NCI-H1048 (cell line): ENCODE results near the gene VRK3.

ENCODE experiments used
- DNase-seq: peaks from one replicate; lab custom pipeline; 2025; lab: John Stamatoyannopoulos, UW

Gene VRK3

GRCh38 chr19:49929611-49930482 is 95.3 kb downstream of the VRK3 start:
- DNase-seq: peak; percentile 81

- DNase-seq: peak; percentile 95
These were observed 96.0 kb downstream of the VRK3 start, which contains the start of the genes ATF5 and NUP62 for GRCh38 chr19:49929121-49929610. TSS of gene ATF5 (plus strand) at chr19:49929205. CDS start at chr19:49930851, 1,646 bp downstream. TSS of gene NUP62 (minus strand) at chr19:49929504. CDS start at chr19:49909807, 19,697 bp downstream.

GRCh38 chr19:49927526-49928264 is 97.5 kb downstream of the VRK3 start:
- no peak for DNase-seq

GRCh38 chr19:49926515-49926914 is 98.7 kb downstream of the VRK3 start:
- DNase-seq: no peak
